IMR-90 (cell line): ENCODE measurements around the gene CTCF. TPM values are rescaled to one million over a fixed set of nuclear protein-coding genes. Genes with fewer than 3 reads are reported as not detected.

Source experiments
- ATAC-seq: fragments of 200-7000 bp; cut with Tn5 transposase; 2 replicates; pipeline ENCODE4 v1.9.1; 2020; ENCODE audit warnings: low read depth, mild to moderate bottlenecking, moderate library complexity
- BruUV-seq: library from RNA; stranded (reverse); fragments of 400-500 nt; replicated peaks from 2 replicates; lab custom pipeline; 2021; lab: Mats Ljungman, UMichigan
- CTCF ChIA-PET: fragments of 300-600 bp; formaldehyde crosslinking; extraction: SDS; loops from one replicate; lab custom pipeline; 2021; ENCODE audit warnings: antibody characterized with exemption; lab: Yijun Ruan, JAX
- POLR2A ChIA-PET: fragments of 300-600 bp; sonication (Branson Sonifier 250); formaldehyde crosslinking; loops from one replicate; lab custom pipeline; 2022; ENCODE audit warnings: antibody characterized with exemption; ENCODE audit not compliant: unreplicated experiment; lab: Charles Lee
- DNase-seq: peaks from one replicate; pipeline ENCODE4 v3.0.0; 2013
- H2AFZ ChIP-seq: replicated peaks from 2 replicates; pipeline ENCODE3; 2013; ENCODE audit warnings: low read length, mild to moderate bottlenecking; ENCODE audit not compliant: poor library complexity
- H2AK5ac ChIP-seq: 2 replicates; pipeline ENCODE4 v1.6.1; 2013; ENCODE audit warnings: low read depth, low read length, inconsistent platforms
- H2AK9ac ChIP-seq: replicated peaks from 2 replicates; pipeline ENCODE3; 2013; ENCODE audit warnings: mild to moderate bottlenecking, low read depth, low read length, moderate library complexity; ENCODE audit not compliant: poor library complexity
- H2BK120ac ChIP-seq: 2 replicates; pipeline ENCODE4 v1.6.1; 2013; ENCODE audit warnings: low read depth, low read length, inconsistent platforms
- H2BK15ac ChIP-seq: 3 replicates; pipeline ENCODE4 v1.6.1; 2013; ENCODE audit warnings: low read depth, low read length, inconsistent platforms
- H2BK20ac ChIP-seq: 2 replicates; pipeline ENCODE4 v1.6.1; 2013; ENCODE audit warnings: low read depth, mild to moderate bottlenecking, inconsistent platforms, low read length, moderate library complexity
- H2BK5ac ChIP-seq: 2 replicates; pipeline ENCODE4 v1.6.1; 2013; ENCODE audit warnings: mild to moderate bottlenecking, low read depth, low read length, inconsistent platforms; ENCODE audit not compliant: poor library complexity, severe bottlenecking
- H3K14ac ChIP-seq: replicated peaks from 2 replicates; pipeline ENCODE4 v1.6.1; 2013; ENCODE audit warnings: low read depth, low read length, inconsistent platforms
- H3K18ac ChIP-seq: 2 replicates; pipeline ENCODE4 v1.6.1; 2013; ENCODE audit warnings: low read depth, low read length, control low read depth
- H3K23ac ChIP-seq: 2 replicates; pipeline ENCODE4 v1.6.1; 2013; ENCODE audit warnings: low read depth, low read length, inconsistent platforms
- H3K27ac ChIP-seq: 2 replicates; pipeline ENCODE4 v1.5.1; 2013; ENCODE audit warnings: mild to moderate bottlenecking, control low read depth, low read length; ENCODE audit not compliant: insufficient read depth
- H3K27me3 ChIP-seq: 2 replicates; pipeline ENCODE4 v1.6.1; 2013; ENCODE audit warnings: low read length; ENCODE audit not compliant: control insufficient read depth, insufficient read depth
- H3K36me3 ChIP-seq: 2 replicates; pipeline ENCODE4 v1.6.1; 2013; ENCODE audit warnings: low read length, mixed read lengths; ENCODE audit not compliant: control insufficient read depth, insufficient read depth
- H3K4ac ChIP-seq: 2 replicates; pipeline ENCODE4 v1.6.1; 2013; ENCODE audit warnings: low read depth, low read length, inconsistent platforms
- H3K4me1 ChIP-seq: 2 replicates; pipeline ENCODE4 v1.6.1; 2013; ENCODE audit warnings: low read length, mixed read lengths; ENCODE audit not compliant: control insufficient read depth, insufficient read depth
- H3K4me2 ChIP-seq: 2 replicates; pipeline ENCODE4 v1.6.1; 2013; ENCODE audit warnings: low read depth, mild to moderate bottlenecking, control low read depth, low read length, moderate library complexity
- H3K4me3 ChIP-seq: 2 replicates; pipeline ENCODE4 v1.5.1; 2013; ENCODE audit warnings: low read depth, mild to moderate bottlenecking, control low read depth, low read length, moderate library complexity; ENCODE audit not compliant: insufficient read depth
- H3K56ac ChIP-seq: 2 replicates; pipeline ENCODE4 v1.6.1; 2013; ENCODE audit warnings: low read length, inconsistent platforms; ENCODE audit not compliant: insufficient read depth; ENCODE audit errors: extremely low read depth
- H3K79me1 ChIP-seq, 2 experiments: 2 replicates each; pipeline ENCODE4 v1.6.1; 2013; ENCODE audit warnings: low read length in 2 of 2, inconsistent platforms in 1 of 2, low read depth in 1 of 2
- H3K9ac ChIP-seq: 2 replicates; pipeline ENCODE4 v1.6.1; 2013; ENCODE audit warnings: low read depth, low read length, control low read depth
- H3K9me1 ChIP-seq: 2 replicates; pipeline ENCODE4 v1.6.1; 2013; ENCODE audit warnings: low read length, inconsistent platforms; ENCODE audit not compliant: insufficient read depth
- H3K9me3 ChIP-seq: 2 replicates; pipeline ENCODE4 v1.6.1; 2013; ENCODE audit warnings: low read length; ENCODE audit not compliant: control insufficient read depth, insufficient read depth
- H4K20me1 ChIP-seq: 2 replicates; pipeline ENCODE4 v1.6.1; 2013; ENCODE audit warnings: low read length, inconsistent platforms; ENCODE audit not compliant: insufficient read depth
- H4K5ac ChIP-seq: 2 replicates; pipeline ENCODE4 v1.6.1; 2013; ENCODE audit warnings: mild to moderate bottlenecking, low read depth, low read length, control low read depth
- H4K8ac ChIP-seq, 2 experiments: 2 replicates each; pipeline ENCODE4 v1.6.1; 2013; ENCODE audit warnings: low read depth in 2 of 2, low read length in 2 of 2, control low read depth in 1 of 2, inconsistent platforms in 1 of 2
- H4K91ac ChIP-seq: 2 replicates; pipeline ENCODE4 v1.6.1; 2013; ENCODE audit warnings: low read depth, low read length, inconsistent platforms; ENCODE audit not compliant: insufficient read depth
- BHLHE40 ChIP-seq: fragments of 150-350 bp; IDR thresholded peaks from 2 replicates; pipeline ENCODE4 v1.6.1; 2016; ENCODE audit warnings: mild to moderate bottlenecking, low read depth, low read length
- CEBPB ChIP-seq: IDR thresholded peaks from 2 replicates; pipeline ENCODE4 v1.6.1; 2012; ENCODE audit warnings: low read depth, low read length, improper control_type of control experiment
- CHD1 ChIP-seq: IDR thresholded peaks from 2 replicates; pipeline ENCODE4 v1.6.1; 2012; ENCODE audit warnings: low read depth, low read length, improper control_type of control experiment
- FOS ChIP-seq: fragments of 150-350 bp; IDR thresholded peaks from 2 replicates; pipeline ENCODE4 v1.6.1; 2016; ENCODE audit warnings: low read depth, low read length
- MAFK ChIP-seq: IDR thresholded peaks from 2 replicates; pipeline ENCODE4 v1.6.1; 2012; ENCODE audit warnings: low read depth, low read length, improper control_type of control experiment
- MAZ ChIP-seq: IDR thresholded peaks from 2 replicates; pipeline ENCODE4 v1.6.1; 2012; ENCODE audit warnings: low read depth, mild to moderate bottlenecking, low read length, improper control_type of control experiment, moderate library complexity, borderline replicate concordance
- MXI1 ChIP-seq: IDR thresholded peaks from 2 replicates; pipeline ENCODE4 v1.6.1; 2012; ENCODE audit warnings: low read depth, mild to moderate bottlenecking, low read length, moderate library complexity, borderline replicate concordance
- NFE2L2 ChIP-seq: fragments of 150-350 bp; IDR thresholded peaks from 2 replicates; pipeline ENCODE4 v1.6.1; 2016; ENCODE audit warnings: low read depth, mild to moderate bottlenecking, low read length
- POLR2A ChIP-seq: IDR thresholded peaks from 2 replicates; pipeline ENCODE4 v1.6.1; 2012; ENCODE audit warnings: mild to moderate bottlenecking, low read depth, low read length
- RAD21 ChIP-seq: IDR thresholded peaks from 2 replicates; pipeline ENCODE4 v1.6.1; 2012; ENCODE audit warnings: low read length, improper control_type of control experiment
- RCOR1 ChIP-seq: IDR thresholded peaks from 2 replicates; pipeline ENCODE4 v1.6.1; 2012; ENCODE audit warnings: mild to moderate bottlenecking, low read length, improper control_type of control experiment; ENCODE audit not compliant: insufficient replicate concordance
- RFX5 ChIP-seq: IDR thresholded peaks from 2 replicates; pipeline ENCODE4 v1.8.0; 2012; ENCODE audit warnings: low read depth, mild to moderate bottlenecking, low read length, moderate library complexity
- SMC3 ChIP-seq: fragments of 150-350 bp; IDR thresholded peaks from 2 replicates; pipeline ENCODE4 v1.6.1; 2016; ENCODE audit warnings: low read depth, mild to moderate bottlenecking, antibody characterized with exemption, low read length, moderate library complexity
- WGBS, 2 experiments: methylation state at CpG; one replicate each; pipeline versions ENCODE4 v1.1.5 to v1.1.7; 2013; ENCODE audit warnings: missing lambda C conversion rate in 2 of 2; ENCODE audit not compliant: insufficient read length in 1 of 2; ENCODE audit errors: extremely low coverage in 2 of 2; 5-methylcytosine and 5-hydroxymethylcytosine counted together
- dilution Hi-C: fragments of 300-500 bp; cut with HindIII; formaldehyde crosslinking; loops from one replicate; pipeline ENCODE4 v1.14.3; 2018; ENCODE audit warnings: low sequenced_read_pairs; ENCODE audit not compliant: unreplicated experiment
- in situ Hi-C: fragments of 300-500 bp; cut with MboI; formaldehyde crosslinking; loops from 3 replicates; pipeline ENCODE4 v1.14.3; 2019; ENCODE audit warnings: low sequenced_read_pairs, inconsistent platforms, mixed read lengths
- intact Hi-C: fragments of 100-400 bp; cut with micrococcal nuclease; formaldehyde crosslinking; loops from 2 replicates; pipeline ENCODE4 v1.10.0; 2022
- polyA plus RNA-seq, 3 experiments: library from polyadenylated mRNA; depleted of rRNA; stranded (reverse); fragments of >200 nt; gene quantifications; 2 replicates each; pipeline ENCODE4 v1.2.3, GENCODE V29; 2012; ENCODE audit warnings: low replicate concordance in 1 of 3
- total RNA-seq: library from RNA; depleted of rRNA; stranded (reverse); fragments of >200 nt; gene quantifications from 2 replicates; pipeline ENCODE4 v1.2.3, GENCODE V29; 2012
- TF ChIP-seq, protein P1 (sequence below): fragments of 150-350 bp; IDR thresholded peaks from 2 replicates; pipeline ENCODE4 v1.6.1; 2017; ENCODE audit warnings: mild to moderate bottlenecking, antibody characterized with exemption, low read length, low read depth
- TF ChIP-seq, protein P2 (sequence below): fragments of 150-350 bp; IDR thresholded peaks from 2 replicates; pipeline ENCODE4 v1.6.1; 2016; ENCODE audit warnings: low read depth, mild to moderate bottlenecking, low read length, moderate library complexity, borderline replicate concordance
- TF ChIP-seq, protein P3 (sequence below): conservative IDR thresholded peaks from 2 replicates; pipeline ENCODE4 v1.5.1; 2012; ENCODE audit warnings: mild to moderate bottlenecking, low read depth, low read length, improper control_type of control experiment

The CTCF gene
- total and polyA plus RNA-seq, 2 of the 4 experiments (the other 2 are of a cell fraction) = 16.1 to 22.8 TPM

DNA sequence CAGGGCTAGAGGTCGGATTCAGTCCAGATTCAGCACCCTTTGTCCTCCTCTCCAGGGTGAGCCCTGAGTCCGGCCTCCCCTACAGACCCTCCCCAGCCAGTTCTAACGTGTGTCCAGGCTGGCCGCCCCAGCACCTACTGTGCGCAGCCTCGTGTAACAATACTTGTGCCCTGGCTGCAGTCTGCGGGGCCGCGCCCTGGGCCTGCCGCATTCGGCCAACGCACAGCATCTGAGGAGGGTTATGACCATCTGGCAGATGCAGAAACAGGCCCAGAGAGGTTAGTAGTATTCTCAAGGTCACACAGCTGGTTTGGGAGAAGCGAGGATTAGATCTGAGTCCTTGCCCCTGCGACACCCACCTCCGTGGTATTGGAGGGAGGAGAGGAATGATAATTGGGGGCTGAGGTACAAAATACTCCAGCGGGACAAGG, 32.7 kb upstream of the CTCF start:
- in situ Hi-C loops (loop anchor here (10.0 to 25.0 kb wide), 2 partner anchors 135 to 408 kb away; partner anchors contain the start of genes ACD, C16orf86, CTRL and ENKD1), dilution Hi-C loops (no loop called here)
- H3K18ac ChIP-seq = peak overlapping the region; percentile 51

More for the DNA sequence above, 32.7 kb upstream of the CTCF start:
- H2BK15ac ChIP-seq = peak overlapping the region; percentile 51; the same call in 2 of the 3 replicates
- H4K5ac ChIP-seq = peak overlapping the region; percentile 90
- ChIA-PET POLR2A (no interaction called here), CTCF (interaction anchor here (1.5 kb wide), 1 partner anchor 9 kb away, joined by 7 read pairs; no protein-coding TSS in a partner anchor)
- H4K20me1 ChIP-seq = peaks cover 41% of the 10 kb centered on the region
- peak overlapping the region; percentile 80 for H4K91ac ChIP-seq
- H3K36me3 ChIP-seq = no peaks in the 10 kb centered on the region
- H3K9ac ChIP-seq = peak overlapping the region; percentile 93
- H3K14ac ChIP-seq = peak overlapping the region; percentile 96
- H3K4ac ChIP-seq = peak overlapping the region; percentile 96
- peak overlapping the region; percentile 94 for H3K4me2 ChIP-seq
- no peaks in the 10 kb centered on the region for H3K27me3 ChIP-seq
- H2AK9ac ChIP-seq = peak overlapping the region; percentile 86
- no TSS peak for BruUV-seq
- H3K9me1 ChIP-seq = peaks cover 20% of the 10 kb centered on the region
- peaks cover 27 to 48% of the 10 kb centered on the region in 2 experiments for H3K79me1 ChIP-seq
- H3K9me3 ChIP-seq = no peaks in the 10 kb centered on the region
- H2BK20ac ChIP-seq = no peak overlapping the region
- DNase-seq (no peak), ATAC-seq (peak; percentile 8)
- H2BK120ac ChIP-seq = peak overlapping the region; percentile 81
- H4K8ac ChIP-seq = peak overlapping the region; percentile 74 to 85
- WGBS, 2 experiments = 0% methylated on average over 3 of the region's 16 CpGs; no CpG with 5 or more reads in 1 of the 2 experiments
- peak overlapping the region; percentile 84 for H3K56ac ChIP-seq
- TF ChIP-seq, protein P1, sequence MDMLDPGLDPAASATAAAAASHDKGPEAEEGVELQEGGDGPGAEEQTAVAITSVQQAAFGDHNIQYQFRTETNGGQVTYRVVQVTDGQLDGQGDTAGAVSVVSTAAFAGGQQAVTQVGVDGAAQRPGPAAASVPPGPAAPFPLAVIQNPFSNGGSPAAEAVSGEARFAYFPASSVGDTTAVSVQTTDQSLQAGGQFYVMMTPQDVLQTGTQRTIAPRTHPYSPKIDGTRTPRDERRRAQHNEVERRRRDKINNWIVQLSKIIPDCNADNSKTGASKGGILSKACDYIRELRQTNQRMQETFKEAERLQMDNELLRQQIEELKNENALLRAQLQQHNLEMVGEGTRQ = no peak
- TF ChIP-seq SMC3 = no peak
- TF ChIP-seq, protein P2, sequence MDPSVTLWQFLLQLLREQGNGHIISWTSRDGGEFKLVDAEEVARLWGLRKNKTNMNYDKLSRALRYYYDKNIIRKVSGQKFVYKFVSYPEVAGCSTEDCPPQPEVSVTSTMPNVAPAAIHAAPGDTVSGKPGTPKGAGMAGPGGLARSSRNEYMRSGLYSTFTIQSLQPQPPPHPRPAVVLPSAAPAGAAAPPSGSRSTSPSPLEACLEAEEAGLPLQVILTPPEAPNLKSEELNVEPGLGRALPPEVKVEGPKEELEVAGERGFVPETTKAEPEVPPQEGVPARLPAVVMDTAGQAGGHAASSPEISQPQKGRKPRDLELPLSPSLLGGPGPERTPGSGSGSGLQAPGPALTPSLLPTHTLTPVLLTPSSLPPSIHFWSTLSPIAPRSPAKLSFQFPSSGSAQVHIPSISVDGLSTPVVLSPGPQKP = no peak
- TF ChIP-seq RCOR1 = no peak
- no peak for TF ChIP-seq NFE2L2
- TF ChIP-seq MAZ = no peak
- TF ChIP-seq RAD21 = no peak
- no peak for TF ChIP-seq FOS
- no peak for TF ChIP-seq MXI1
- TF ChIP-seq CEBPB = no peak
- TF ChIP-seq CHD1 = no peak; the same call in 1 of the 2 replicates
- TF ChIP-seq, protein P3, sequence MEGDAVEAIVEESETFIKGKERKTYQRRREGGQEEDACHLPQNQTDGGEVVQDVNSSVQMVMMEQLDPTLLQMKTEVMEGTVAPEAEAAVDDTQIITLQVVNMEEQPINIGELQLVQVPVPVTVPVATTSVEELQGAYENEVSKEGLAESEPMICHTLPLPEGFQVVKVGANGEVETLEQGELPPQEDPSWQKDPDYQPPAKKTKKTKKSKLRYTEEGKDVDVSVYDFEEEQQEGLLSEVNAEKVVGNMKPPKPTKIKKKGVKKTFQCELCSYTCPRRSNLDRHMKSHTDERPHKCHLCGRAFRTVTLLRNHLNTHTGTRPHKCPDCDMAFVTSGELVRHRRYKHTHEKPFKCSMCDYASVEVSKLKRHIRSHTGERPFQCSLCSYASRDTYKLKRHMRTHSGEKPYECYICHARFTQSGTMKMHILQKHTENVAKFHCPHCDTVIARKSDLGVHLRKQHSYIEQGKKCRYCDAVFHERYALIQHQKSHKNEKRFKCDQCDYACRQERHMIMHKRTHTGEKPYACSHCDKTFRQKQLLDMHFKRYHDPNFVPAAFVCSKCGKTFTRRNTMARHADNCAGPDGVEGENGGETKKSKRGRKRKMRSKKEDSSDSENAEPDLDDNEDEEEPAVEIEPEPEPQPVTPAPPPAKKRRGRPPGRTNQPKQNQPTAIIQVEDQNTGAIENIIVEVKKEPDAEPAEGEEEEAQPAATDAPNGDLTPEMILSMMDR = no peak
- TF ChIP-seq POLR2A = no peak
- TF ChIP-seq MAFK = no peak
- TF ChIP-seq BHLHE40 = no peak
- no peak for TF ChIP-seq RFX5
- peak overlapping the region; percentile 74 for H2BK5ac ChIP-seq
- peak overlapping the region; percentile 88 for H3K27ac ChIP-seq
- H3K4me1 ChIP-seq = peaks cover 15% of the 10 kb centered on the region
- peak overlapping the region; percentile 98 for H2AK5ac ChIP-seq
- H3K23ac ChIP-seq = peak overlapping the region; percentile 98
- peak overlapping the region; percentile 85 for H3K4me3 ChIP-seq
- intact Hi-C loops = loop anchor here (10.0 kb wide), 1 partner anchor 275 kb away; the partner anchor contains the start of genes RANBP10 and TSNAXIP1
- H2AFZ ChIP-seq = peak overlapping the region; percentile 74
